ENCODE results near the gene MRGPRD. TPM values are rescaled to one million over a fixed set of nuclear protein-coding genes. Genes with fewer than 3 reads are reported as not detected.
A peak's percentile ranks its signal among the peaks of the same experiment; 100 is the strongest.

Gene MRGPRD
- total and polyA plus RNA-seq, 5 donors from 2014 or later = 0.50 TPM; not detected in 4

- H3K27me3 Mint-ChIP-seq = peaks cover 4% of the 10 kb centered on the region
- H3K4me3 ChIP-seq (ENCODE audit: low read depth, low read length) = no peak overlapping the region
- ATAC-seq (ENCODE audit: low read depth in 2 of 2) = no peak
- H3K4me1 Mint-ChIP-seq = peaks cover 0 to 16% (median 9%) of the 10 kb centered on the region in 4 donors
- peaks cover 0 to 2% (median 0%) of the 10 kb centered on the region in 7 donors for H3K9me3 Mint-ChIP-seq
- no peak overlapping the region for H3K27ac ChIP-seq (ENCODE audit: insufficient read depth, low read length, poor library complexity, severe bottlenecking)
- no peaks in the 10 kb centered on the region for H3K27me3 ChIP-seq (ENCODE audit: control insufficient read depth, insufficient read depth, low read length)
- peaks cover under 1% of the 10 kb centered on the region for H3K4me1 ChIP-seq (ENCODE audit: control insufficient read depth, insufficient read depth, low read length, poor library complexity, severe bottlenecking)
- H3K9me3 ChIP-seq (ENCODE audit: control insufficient read depth in 2 of 2, low read length in 2 of 2) = no peaks in the 10 kb centered on the region
- DNase-seq = no peak
- H3K27ac Mint-ChIP-seq = no peak overlapping the region
- no peak overlapping the region for H3K4me3 Mint-ChIP-seq
- H3K36me3 ChIP-seq (ENCODE audit: control insufficient read depth, insufficient read depth, low read length) = no peaks in the 10 kb centered on the region
- peaks cover 3% of the 10 kb centered on the region for H3K36me3 Mint-ChIP-seq
Observed at GRCh38 chr11:68968306-68969250, 12.2 kb downstream of the MRGPRD start.

DNA sequence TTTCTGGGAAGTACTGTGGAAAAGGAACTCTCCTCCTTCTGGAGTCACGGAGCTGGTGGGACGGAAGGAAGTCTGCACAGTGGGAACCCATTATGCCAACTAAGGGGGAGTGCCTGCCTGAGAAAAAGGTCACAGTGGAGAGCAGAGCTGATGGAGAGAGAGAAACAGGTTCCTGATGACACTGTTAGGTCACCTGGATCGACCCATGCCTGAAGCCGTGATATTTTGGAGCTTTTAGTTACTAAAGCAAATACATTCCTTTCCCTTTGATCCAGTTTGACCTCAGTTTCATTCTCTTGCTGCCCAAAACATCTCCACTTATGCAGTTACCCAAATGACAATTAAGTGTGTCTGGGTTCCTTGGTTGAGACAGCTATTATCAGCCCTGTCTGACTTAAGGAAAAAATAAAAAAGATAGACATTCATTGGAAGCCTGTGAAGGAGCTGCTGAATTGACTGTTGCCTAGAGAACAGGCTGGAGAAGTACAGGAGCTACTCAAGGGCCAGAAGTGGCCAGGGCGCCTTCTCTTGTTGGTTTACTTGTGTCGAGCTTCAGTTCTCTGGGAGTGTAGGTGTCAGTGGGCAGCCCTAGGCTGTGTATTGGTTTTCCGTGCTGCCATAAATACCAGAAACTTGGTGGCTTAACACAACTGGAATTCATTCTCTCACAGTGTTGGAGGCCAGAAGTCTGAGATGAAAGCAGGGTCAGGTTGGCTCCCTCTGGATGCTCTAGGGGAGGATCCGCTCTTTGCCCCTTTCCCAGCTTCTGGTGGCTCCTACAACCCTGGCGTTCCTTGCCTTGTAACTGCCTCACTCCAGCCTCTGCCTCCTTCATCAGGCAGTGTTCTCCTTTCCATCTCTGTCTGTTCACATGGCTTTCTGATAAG, 13.6 kb downstream of the MRGPRD start:
- Mint-ChIP-seq H3K9me3 (peaks cover 0 to 2% (median 0%) of the 10 kb centered on the region in 7 donors), H3K4me1 (peaks cover 0 to 26% (median 13%) of the 10 kb centered on the region in 4 donors), H3K27ac (no peak overlapping the region)

DNA sequence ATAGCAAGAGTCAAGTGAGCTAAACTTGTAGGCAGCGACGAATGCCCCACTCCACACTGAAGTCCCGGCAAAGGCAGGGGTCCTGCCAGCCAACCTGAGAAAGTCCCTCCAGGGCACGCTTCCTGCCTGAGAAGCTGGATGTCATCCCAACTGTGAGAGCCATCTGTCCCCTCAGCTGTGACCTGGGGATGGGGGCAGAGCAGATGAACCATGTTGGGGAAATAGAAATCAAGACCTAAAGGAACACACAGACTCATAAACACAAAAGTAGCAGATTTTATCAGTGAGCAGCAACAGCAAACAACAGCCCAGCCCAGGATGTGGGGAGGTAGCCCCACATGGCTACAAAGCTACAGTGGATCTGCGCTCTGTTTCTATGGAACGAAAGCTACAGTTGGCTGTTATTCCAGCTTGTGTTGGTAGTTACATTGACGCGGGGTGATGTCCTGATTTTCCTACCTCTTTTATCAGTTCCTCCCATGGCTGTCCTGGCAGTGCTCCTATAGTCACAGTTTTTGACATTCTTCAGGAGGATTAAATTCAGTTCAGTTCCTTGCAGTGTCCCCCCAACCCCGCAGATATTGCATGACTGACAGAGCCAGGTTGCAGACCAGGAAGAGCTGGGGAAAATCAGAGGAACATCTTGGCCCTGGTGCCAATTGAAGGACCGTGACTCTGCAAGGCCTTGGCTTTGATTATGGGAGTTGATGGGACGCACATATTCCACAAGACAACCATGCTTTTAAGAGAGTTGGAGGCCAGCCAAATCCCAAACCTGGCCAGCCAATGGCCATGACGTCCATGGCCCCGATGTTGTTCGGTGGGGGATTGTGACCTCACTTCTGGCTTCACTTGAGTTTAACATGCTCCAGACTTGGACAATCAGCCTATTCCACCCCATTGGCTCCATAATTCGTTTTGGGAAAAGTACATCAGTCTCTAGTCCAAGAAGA, 14.6 kb downstream of the MRGPRD start:
- Histone ChIP-seq H3K4me3 (ENCODE audit: low read depth, low read length) (no peak overlapping the region), H3K36me3 (ENCODE audit: control insufficient read depth, insufficient read depth, low read length) (no peaks in the 10 kb centered on the region), H3K27ac (ENCODE audit: insufficient read depth, low read length, poor library complexity, severe bottlenecking) (no peak overlapping the region), H3K9me3 (ENCODE audit: control insufficient read depth in 2 of 2, low read length in 2 of 2) (no peaks in the 10 kb centered on the region), H3K27me3 (ENCODE audit: control insufficient read depth, insufficient read depth, low read length) (no peaks in the 10 kb centered on the region), H3K4me1 (ENCODE audit: control insufficient read depth, insufficient read depth, low read length, poor library complexity, severe bottlenecking) (peaks cover 8% of the 10 kb centered on the region)
- H3K4me1 Mint-ChIP-seq = peaks cover 0 to 26% (median 13%) of the 10 kb centered on the region in 4 donors
- peaks cover 4% of the 10 kb centered on the region for H3K27me3 Mint-ChIP-seq
- H3K4me3 Mint-ChIP-seq = peak overlapping the region in 1 of 4 donors; percentile 7
- no peaks in the 10 kb centered on the region for H3K36me3 Mint-ChIP-seq
- no peak overlapping the region for H3K27ac Mint-ChIP-seq
- peak; percentile 52 to 54 for ATAC-seq (ENCODE audit: low read depth in 2 of 2)
- DNase-seq = peak in 2 of 3 donors; percentile 18 to 54
- H3K9me3 Mint-ChIP-seq = peaks cover 0 to 2% (median 0%) of the 10 kb centered on the region in 7 donors

More for the DNA sequence above, 13.6 kb downstream of the MRGPRD start:
- Histone ChIP-seq H3K9me3 (ENCODE audit: control insufficient read depth in 2 of 2, low read length in 2 of 2) (no peaks in the 10 kb centered on the region), H3K4me3 (ENCODE audit: low read depth, low read length) (no peak overlapping the region), H3K36me3 (ENCODE audit: control insufficient read depth, insufficient read depth, low read length) (no peaks in the 10 kb centered on the region), H3K27me3 (ENCODE audit: control insufficient read depth, insufficient read depth, low read length) (no peaks in the 10 kb centered on the region), H3K4me1 (ENCODE audit: control insufficient read depth, insufficient read depth, low read length, poor library complexity, severe bottlenecking) (peaks cover 8% of the 10 kb centered on the region), H3K27ac (ENCODE audit: insufficient read depth, low read length, poor library complexity, severe bottlenecking) (no peak overlapping the region)
- Mint-ChIP-seq H3K27me3 (peaks cover 4% of the 10 kb centered on the region), H3K36me3 (no peaks in the 10 kb centered on the region), H3K4me3 (peak overlapping the region in 1 of 4 donors; percentile 46)
- DNase-seq (no peak), ATAC-seq (ENCODE audit: low read depth in 2 of 2) (no peak)

GRCh38 chr11:68963779-68964178, 17.0 kb downstream of the MRGPRD start:
- Histone ChIP-seq H3K36me3 (ENCODE audit: control insufficient read depth, insufficient read depth, low read length) (no peaks in the 10 kb centered on the region), H3K27me3 (ENCODE audit: control insufficient read depth, insufficient read depth, low read length) (no peaks in the 10 kb centered on the region), H3K9me3 (ENCODE audit: control insufficient read depth in 2 of 2, low read length in 2 of 2) (no peaks in the 10 kb centered on the region), H3K4me1 (ENCODE audit: control insufficient read depth, insufficient read depth, low read length, poor library complexity, severe bottlenecking) (peaks cover 8% of the 10 kb centered on the region), H3K27ac (ENCODE audit: insufficient read depth, low read length, poor library complexity, severe bottlenecking) (no peak overlapping the region), H3K4me3 (ENCODE audit: low read depth, low read length) (no peak overlapping the region)
- H3K4me1 Mint-ChIP-seq = peaks cover 0 to 26% (median 13%) of the 10 kb centered on the region in 4 donors
- peaks cover 4% of the 10 kb centered on the region for H3K27me3 Mint-ChIP-seq
- DNase-seq (no peak), ATAC-seq (ENCODE audit: low read depth in 2 of 2) (peak in 1 of 2 donors; percentile 22)
- H3K9me3 Mint-ChIP-seq = peaks cover 0 to 2% (median 0%) of the 10 kb centered on the region in 7 donors
- H3K36me3 Mint-ChIP-seq = no peaks in the 10 kb centered on the region
- H3K27ac Mint-ChIP-seq = no peak overlapping the region
- H3K4me3 Mint-ChIP-seq = no peak overlapping the region

- H3K4me1 Mint-ChIP-seq = peaks cover 0 to 26% (median 13%) of the 10 kb centered on the region in 4 donors
- Histone ChIP-seq H3K9me3 (ENCODE audit: control insufficient read depth in 2 of 2, low read length in 2 of 2) (no peaks in the 10 kb centered on the region), H3K27ac (ENCODE audit: insufficient read depth, low read length, poor library complexity, severe bottlenecking) (no peak overlapping the region), H3K4me3 (ENCODE audit: low read depth, low read length) (no peak overlapping the region), H3K36me3 (ENCODE audit: control insufficient read depth, insufficient read depth, low read length) (no peaks in the 10 kb centered on the region), H3K27me3 (ENCODE audit: control insufficient read depth, insufficient read depth, low read length) (no peaks in the 10 kb centered on the region), H3K4me1 (ENCODE audit: control insufficient read depth, insufficient read depth, low read length, poor library complexity, severe bottlenecking) (peaks cover 8% of the 10 kb centered on the region)
- DNase-seq = peak in 2 of 3 donors; percentile 26 to 58
- H3K9me3 Mint-ChIP-seq = peaks cover 0 to 2% (median 0%) of the 10 kb centered on the region in 7 donors
- ATAC-seq (ENCODE audit: low read depth in 2 of 2) = peak; percentile 29 to 61
- H3K27me3 Mint-ChIP-seq = peaks cover 12% of the 10 kb centered on the region
- peak overlapping the region; percentile 69 to 92 (median 71) for H3K27ac Mint-ChIP-seq
- no peaks in the 10 kb centered on the region for H3K36me3 Mint-ChIP-seq
- H3K4me3 Mint-ChIP-seq = peak overlapping the region in 3 of 4 donors; percentile 14 to 72 (median 59)
Observed at GRCh38 chr11:68962527-68963250, 18.1 kb downstream of the MRGPRD start.

DNA sequence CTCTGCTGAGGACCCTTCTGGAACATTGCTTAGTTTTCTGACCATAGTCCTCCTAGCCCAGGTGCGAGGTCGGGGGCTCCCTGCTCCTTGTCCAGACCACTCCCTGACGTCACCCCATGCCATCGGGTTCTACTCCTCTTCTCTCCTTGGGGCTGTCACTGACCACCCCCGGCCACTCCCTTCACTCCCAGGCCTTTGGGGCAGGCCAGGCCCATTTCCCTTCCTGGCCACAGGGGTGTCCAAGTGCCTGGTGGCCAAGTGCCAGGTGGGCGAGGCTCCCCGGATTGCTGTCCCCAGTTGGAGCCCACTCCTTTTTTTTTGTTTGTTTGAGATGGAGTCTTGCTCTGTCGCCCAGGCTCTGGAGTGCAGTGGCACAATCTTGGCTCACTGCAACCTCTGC, 19.5 kb downstream of the MRGPRD start:
- peaks cover 10% of the 10 kb centered on the region for H3K4me1 ChIP-seq (ENCODE audit: control insufficient read depth, insufficient read depth, low read length, poor library complexity, severe bottlenecking)
- Mint-ChIP-seq H3K27ac (no peak overlapping the region), H3K27me3 (peaks cover 13% of the 10 kb centered on the region), H3K9me3 (peaks cover 0 to 2% (median 0%) of the 10 kb centered on the region in 7 donors), H3K4me3 (no peak overlapping the region), H3K4me1 (peaks cover 0 to 23% (median 13%) of the 10 kb centered on the region in 4 donors), H3K36me3 (no peaks in the 10 kb centered on the region)
- H3K27me3 ChIP-seq (ENCODE audit: control insufficient read depth, insufficient read depth, low read length) = no peaks in the 10 kb centered on the region
- DNase-seq = no peak
- no peaks in the 10 kb centered on the region for H3K36me3 ChIP-seq (ENCODE audit: control insufficient read depth, insufficient read depth, low read length)
- H3K9me3 ChIP-seq (ENCODE audit: control insufficient read depth in 2 of 2, low read length in 2 of 2) = no peaks in the 10 kb centered on the region
- no peak overlapping the region for H3K4me3 ChIP-seq (ENCODE audit: low read depth, low read length)
- ATAC-seq (ENCODE audit: low read depth in 2 of 2) = no peak
- H3K27ac ChIP-seq (ENCODE audit: insufficient read depth, low read length, poor library complexity, severe bottlenecking) = no peak overlapping the region

All from CD4-positive, CD25-positive, alpha-beta regulatory T cell (primary cell).